CD4-positive, alpha-beta T cell (primary cell): ENCODE measurements around the gene PCSK4. TPM values are rescaled to one million over a fixed set of nuclear protein-coding genes. Genes with fewer than 3 reads are reported as not detected.

ENCODE experiments used
- ATAC-seq: fragments of 200-7000 bp; cut with Tn5 transposase; one replicate; pipeline ENCODE4 v1.10.0; 2022; ENCODE audit warnings: mild to moderate bottlenecking; ENCODE audit not compliant: poor library complexity
- CTCF ChIA-PET: fragments of 350-600 bp; sonication (Branson Sonifier 250); formaldehyde crosslinking; loops from one replicate; lab custom pipeline; 2021; ENCODE audit warnings: antibody characterized with exemption, inconsistent platforms; lab: Charles Lee
- POLR2A ChIA-PET: fragments of 350-600 bp; sonication (Branson Sonifier 250); formaldehyde crosslinking; loops from one replicate; lab custom pipeline; 2021; ENCODE audit warnings: antibody characterized with exemption, inconsistent platforms; lab: Charles Lee
- DNase-seq, 14 experiments: peaks; one replicate each; pipeline ENCODE4 v3.0.0-alpha.2; 2013 to 2020; ENCODE audit warnings: mixed read lengths in 2 of 14
- H3K27ac ChIP-seq, 2 donors: one replicate each; pipeline versions ENCODE4 v1.5.1 to v1.7.0; 2013; ENCODE audit warnings: low read length in 2 of 2, low read depth in 1 of 2, mild to moderate bottlenecking in 1 of 2
- H3K27me3 ChIP-seq, 2 experiments: 1 replicate in 1 of 2; 2 replicates in 1 of 2; pipeline versions ENCODE4 v1.6.1 to v1.7.0; 2013; ENCODE audit warnings: low read length in 2 of 2, control low read depth in 1 of 2, mild to moderate bottlenecking in 1 of 2, moderate library complexity in 1 of 2; ENCODE audit not compliant: insufficient read depth in 2 of 2, control insufficient read depth in 1 of 2
- H3K36me3 ChIP-seq: one replicate; pipeline ENCODE4 v1.6.1; 2013; ENCODE audit warnings: low read length, control low read depth; ENCODE audit not compliant: insufficient read depth
- H3K4me1 ChIP-seq: one replicate; pipeline ENCODE4 v1.6.1; 2013; ENCODE audit warnings: low read length, control low read depth; ENCODE audit not compliant: insufficient read depth
- H3K4me3 ChIP-seq: one replicate; pipeline ENCODE4 v1.5.1; 2013; ENCODE audit warnings: mild to moderate bottlenecking, low read length, moderate library complexity
- H3K9me3 ChIP-seq, 2 experiments: 1 replicate in 1 of 2; 2 replicates in 1 of 2; pipeline versions ENCODE4 v1.6.1 to v1.7.0; 2013; ENCODE audit warnings: low read length in 2 of 2, mild to moderate bottlenecking in 2 of 2, control low read depth in 1 of 2, moderate library complexity in 1 of 2; ENCODE audit not compliant: control insufficient read depth in 1 of 2, insufficient read depth in 1 of 2
- H3K27ac Mint-ChIP-seq: one replicate; pipeline ENCODE4 v1.8.0; 2020; ENCODE audit warnings: mixed read lengths
- H3K27me3 Mint-ChIP-seq: one replicate; pipeline ENCODE4 v1.8.0; 2021; ENCODE audit warnings: mixed read lengths
- H3K36me3 Mint-ChIP-seq: one replicate; pipeline ENCODE4 v1.8.0; 2021; ENCODE audit warnings: low read depth, mixed read lengths
- H3K4me1 Mint-ChIP-seq: one replicate; pipeline ENCODE4 v1.8.0; 2021; ENCODE audit warnings: low read depth, mixed read lengths
- H3K4me3 Mint-ChIP-seq: one replicate; pipeline ENCODE4 v1.8.0; 2020; ENCODE audit warnings: mild to moderate bottlenecking, mixed read lengths
- H3K9me3 Mint-ChIP-seq: one replicate; pipeline ENCODE4 v1.8.0; 2020; ENCODE audit warnings: mixed read lengths
- intact Hi-C, 2 experiments: fragments of 100-400 bp; cut with DNase I in 1 of 2; cut with micrococcal nuclease in 1 of 2; formaldehyde crosslinking; loops; one replicate each; pipeline versions ENCODE4 v1.15.1 to v1.9.0; 2023 to 2025; cut with DNase I, micrococcal nuclease
- total RNA-seq, 174 experiments: library from RNA in 2 of 174; stranded (reverse) in 2 of 174; gene quantifications; one replicate each; pipeline ENCODE4 v1.2.3 and lab custom pipeline; 2021 to 2026
- TF ChIP-seq, protein P1 (sequence below): fragments of 200-600 bp; IDR thresholded peaks from one replicate; pipeline ENCODE4 v1.8.0; 2022; ENCODE audit warnings: antibody characterized with exemption, mild to moderate bottlenecking

The PCSK4 gene
- total RNA-seq, 2 experiments from 2014 or later = 4.2 to 5.2 TPM

DNA sequence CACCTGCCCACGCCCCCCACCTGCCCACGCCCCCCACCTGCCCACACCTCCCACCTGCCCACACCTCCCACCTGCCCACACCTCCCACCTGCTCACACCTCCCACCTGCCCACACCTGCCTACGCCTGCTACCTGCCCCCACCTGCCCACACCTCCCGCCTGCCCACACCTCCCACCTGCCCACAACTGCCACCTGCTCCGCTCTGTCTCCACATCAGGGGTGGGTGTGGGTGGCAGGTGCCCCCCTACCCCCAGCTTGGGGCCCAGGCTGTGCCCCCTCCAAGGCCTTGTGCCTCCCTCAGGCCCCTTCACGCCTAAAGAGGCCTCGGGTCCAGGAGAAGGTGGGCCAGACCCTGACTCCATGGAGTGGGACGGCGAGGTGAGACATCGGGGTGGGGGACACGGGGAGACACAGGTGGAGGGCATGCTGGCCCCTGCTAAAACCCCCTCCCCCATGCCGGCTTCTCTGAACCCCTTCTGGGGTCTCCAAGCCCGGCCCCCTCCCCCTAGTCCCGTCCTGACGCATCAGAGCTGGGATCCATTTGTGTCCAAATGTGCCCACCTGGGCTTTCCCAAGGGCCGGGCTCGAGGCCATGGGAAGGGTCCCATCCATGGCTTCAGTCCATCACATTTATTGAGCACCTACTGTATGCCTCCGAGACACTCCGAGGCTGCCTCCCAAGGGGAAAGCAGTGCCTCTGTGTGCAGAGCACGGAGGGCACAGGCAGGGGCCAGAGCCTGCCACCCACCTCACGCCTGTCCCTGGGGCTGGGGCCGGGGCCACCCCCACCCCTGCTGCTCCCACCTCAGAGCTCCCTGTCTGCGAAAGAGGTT, 38.7 kb upstream of the PCSK4 start:
- Mint-ChIP-seq H3K4me1 (peaks cover 8% of the 10 kb centered on the region), H3K9me3 (no peaks in the 10 kb centered on the region), H3K4me3 (no peak overlapping the region), H3K36me3 (no peaks in the 10 kb centered on the region), H3K27ac (no peak overlapping the region), H3K27me3 (peaks cover 54% of the 10 kb centered on the region)
- ATAC-seq (no peak), DNase-seq (no peak)
- POLR2A ChIA-PET = no interaction called here
- Histone ChIP-seq H3K4me3 (no peak overlapping the region), H3K27ac (no peak overlapping the region), H3K4me1 (no peaks in the 10 kb centered on the region), H3K27me3 (peaks cover 32% of the 10 kb centered on the region in 2 experiments), H3K9me3 (peaks cover 0 to 21% of the 10 kb centered on the region in 2 experiments), H3K36me3 (no peaks in the 10 kb centered on the region)
- CTCF ChIA-PET = no interaction called here
- TF ChIP-seq, protein P1, sequence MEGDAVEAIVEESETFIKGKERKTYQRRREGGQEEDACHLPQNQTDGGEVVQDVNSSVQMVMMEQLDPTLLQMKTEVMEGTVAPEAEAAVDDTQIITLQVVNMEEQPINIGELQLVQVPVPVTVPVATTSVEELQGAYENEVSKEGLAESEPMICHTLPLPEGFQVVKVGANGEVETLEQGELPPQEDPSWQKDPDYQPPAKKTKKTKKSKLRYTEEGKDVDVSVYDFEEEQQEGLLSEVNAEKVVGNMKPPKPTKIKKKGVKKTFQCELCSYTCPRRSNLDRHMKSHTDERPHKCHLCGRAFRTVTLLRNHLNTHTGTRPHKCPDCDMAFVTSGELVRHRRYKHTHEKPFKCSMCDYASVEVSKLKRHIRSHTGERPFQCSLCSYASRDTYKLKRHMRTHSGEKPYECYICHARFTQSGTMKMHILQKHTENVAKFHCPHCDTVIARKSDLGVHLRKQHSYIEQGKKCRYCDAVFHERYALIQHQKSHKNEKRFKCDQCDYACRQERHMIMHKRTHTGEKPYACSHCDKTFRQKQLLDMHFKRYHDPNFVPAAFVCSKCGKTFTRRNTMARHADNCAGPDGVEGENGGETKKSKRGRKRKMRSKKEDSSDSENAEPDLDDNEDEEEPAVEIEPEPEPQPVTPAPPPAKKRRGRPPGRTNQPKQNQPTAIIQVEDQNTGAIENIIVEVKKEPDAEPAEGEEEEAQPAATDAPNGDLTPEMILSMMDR = no peak
- intact Hi-C loops = no loop called here

DNA sequence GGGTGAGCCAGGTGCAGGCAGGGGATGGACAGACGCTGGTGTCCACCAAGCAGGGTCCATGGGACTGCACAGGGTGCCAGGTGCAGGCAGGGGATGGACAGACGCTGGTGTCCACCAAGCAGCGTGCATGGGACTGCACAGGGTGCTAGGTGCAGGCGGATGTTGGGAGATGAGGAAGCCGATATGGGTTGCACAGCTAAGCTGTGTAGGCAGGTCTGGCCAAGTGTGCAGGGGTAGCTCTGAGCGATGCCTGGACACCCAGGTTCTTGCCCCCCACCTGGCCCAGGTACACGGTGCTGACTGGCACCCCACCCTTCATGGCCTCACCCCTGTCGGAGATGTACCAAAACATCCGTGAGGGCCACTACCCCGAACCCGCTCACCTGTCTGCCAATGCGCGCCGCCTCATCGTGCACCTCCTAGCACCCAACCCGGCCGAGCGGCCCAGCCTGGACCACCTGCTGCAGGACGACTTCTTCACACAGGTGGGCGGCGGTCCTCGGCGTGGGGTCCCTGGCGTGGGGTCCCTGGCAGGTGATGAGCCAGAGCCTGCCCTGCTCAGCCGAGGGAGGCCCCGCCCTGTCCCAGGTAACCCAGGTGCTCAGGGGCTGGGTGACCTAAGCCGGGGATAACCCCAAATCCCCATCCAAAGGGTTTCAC, 37.6 kb upstream of the PCSK4 start:
- peaks cover 55% of the 10 kb centered on the region for H3K27me3 Mint-ChIP-seq
- Histone ChIP-seq H3K27me3 (peaks cover 34 to 41% of the 10 kb centered on the region in 2 experiments), H3K27ac (no peak overlapping the region), H3K9me3 (peaks cover 0 to 27% of the 10 kb centered on the region in 2 experiments), H3K36me3 (no peaks in the 10 kb centered on the region), H3K4me1 (no peaks in the 10 kb centered on the region), H3K4me3 (no peak overlapping the region)
- H3K4me1 Mint-ChIP-seq = peaks cover 8% of the 10 kb centered on the region
- H3K36me3 Mint-ChIP-seq = no peaks in the 10 kb centered on the region
- no peak overlapping the region for H3K4me3 Mint-ChIP-seq
- H3K27ac Mint-ChIP-seq = no peak overlapping the region
- intact Hi-C loops = no loop called here
- H3K9me3 Mint-ChIP-seq = no peaks in the 10 kb centered on the region
- ATAC-seq (no peak), DNase-seq (no peak)
- ChIA-PET CTCF (no interaction called here), POLR2A (no interaction called here)
- TF ChIP-seq, protein P1 = no peak

DNA sequence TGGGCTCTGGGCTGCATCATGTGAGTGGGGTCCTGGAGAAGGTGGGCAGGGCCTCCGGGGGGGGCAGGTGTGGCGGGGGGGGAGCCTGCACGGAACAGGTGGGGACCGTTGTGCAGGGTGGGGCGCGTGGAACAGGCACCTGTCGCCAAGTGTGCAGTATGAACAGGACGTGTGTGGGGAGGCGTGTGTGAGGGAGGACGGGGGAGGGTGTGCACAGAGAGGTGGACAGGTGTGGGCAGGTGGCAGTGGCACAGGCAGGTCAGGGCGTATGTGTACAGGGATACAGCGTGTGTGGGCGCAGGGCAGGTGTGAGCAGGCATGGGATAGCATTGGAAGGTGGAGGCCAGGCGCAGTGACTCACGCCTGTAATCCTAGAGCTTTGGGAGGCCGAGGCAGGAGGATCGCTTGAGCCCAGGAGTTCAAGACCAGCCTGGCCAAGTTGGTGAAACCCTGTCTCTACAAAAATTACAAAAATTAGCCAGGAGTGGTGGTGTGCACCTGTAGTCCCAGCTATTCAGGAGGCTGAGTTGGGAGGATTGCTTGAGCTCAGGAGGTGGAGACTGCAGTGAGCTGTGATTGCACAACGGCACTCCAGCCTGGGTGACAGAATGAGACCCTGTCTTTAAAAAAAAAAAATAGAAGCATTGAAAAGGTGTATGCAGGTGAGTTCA, 37.0 kb upstream of the PCSK4 start:
- CTCF ChIA-PET = no interaction called here
- H3K36me3 Mint-ChIP-seq = no peaks in the 10 kb centered on the region

More for the DNA sequence above, 37.0 kb upstream of the PCSK4 start:
- DNase-seq (no peak), ATAC-seq (no peak)
- H3K9me3 ChIP-seq = peaks cover 0 to 29% of the 10 kb centered on the region in 2 experiments
- H3K4me3 Mint-ChIP-seq = no peak overlapping the region
- H3K4me1 ChIP-seq = no peaks in the 10 kb centered on the region
- POLR2A ChIA-PET = no interaction called here
- no peak overlapping the region for H3K27ac ChIP-seq
- peaks cover 36 to 41% of the 10 kb centered on the region in 2 experiments for H3K27me3 ChIP-seq
- no peak overlapping the region for H3K4me3 ChIP-seq
- no peaks in the 10 kb centered on the region for H3K36me3 ChIP-seq
- H3K27me3 Mint-ChIP-seq = peaks cover 54% of the 10 kb centered on the region
- intact Hi-C loops = no loop called here
- no peak overlapping the region for H3K27ac Mint-ChIP-seq
- TF ChIP-seq, protein P1 = no peak
- H3K4me1 Mint-ChIP-seq = peaks cover 8% of the 10 kb centered on the region
- H3K9me3 Mint-ChIP-seq = no peaks in the 10 kb centered on the region
